ENCODE results near the gene OR8A1. TPM values are rescaled to one million over a fixed set of nuclear protein-coding genes. Genes with fewer than 3 reads are reported as not detected.

Gene OR8A1
- total RNA-seq, result not detected in 2 replicates

- DNase-seq (ENCODE audit: low read depth), result no peak
These were observed at the start of gene OR8A1 for GRCh38 chr11:124569697-124570096. TSS of gene OR8A1 (plus strand) at chr11:124569997. CDS start at chr11:124570120, 123 bp downstream.

GRCh38 chr11:124520550-124520854 is 49.3 kb upstream of the OR8A1 start:
- no peak for DNase-seq (ENCODE audit: low read depth)

- no peak for DNase-seq (ENCODE audit: low read depth)
These were observed 36.2 kb upstream of the OR8A1 start for GRCh38 chr11:124533626-124534025.

GRCh38 chr11:124534051-124534450 is 35.7 kb upstream of the OR8A1 start:
- no peak for DNase-seq (ENCODE audit: low read depth)

- no peak for DNase-seq (ENCODE audit: low read depth)
These were observed 34.1 kb upstream of the OR8A1 start for GRCh38 chr11:124535552-124536232.

- DNase-seq (ENCODE audit: low read depth), result no peak
These were observed 33.3 kb upstream of the OR8A1 start for GRCh38 chr11:124536520-124536919.

GRCh38 chr11:124538019-124538418 is 31.8 kb upstream of the OR8A1 start:
- peak; percentile 57 for DNase-seq (ENCODE audit: low read depth)

GRCh38 chr11:124541204-124541603 is 28.6 kb upstream of the OR8A1 start:
- no peak for DNase-seq (ENCODE audit: low read depth)

- no peak for DNase-seq (ENCODE audit: low read depth)
These were observed 26.7 kb upstream of the OR8A1 start for GRCh38 chr11:124543145-124543544.

- DNase-seq (ENCODE audit: low read depth), result no peak
These were observed 26.2 kb upstream of the OR8A1 start, which contains the start of gene OR8B12 for GRCh38 chr11:124543554-124543953. TSS of gene OR8B12 (minus strand) at chr11:124543654. CDS start at chr11:124543654, 0 bp downstream.

- no peak for DNase-seq (ENCODE audit: low read depth)
These were observed 18.6 kb upstream of the OR8A1 start for GRCh38 chr11:124551189-124551588.

GRCh38 chr11:124551987-124552386 is 17.8 kb upstream of the OR8A1 start:
- no peak for DNase-seq (ENCODE audit: low read depth)

GRCh38 chr11:124556828-124557227 is 13.0 kb upstream of the OR8A1 start:
- no peak for DNase-seq (ENCODE audit: low read depth)

GRCh38 chr11:124570160-124570559 is 363 bp downstream of the OR8A1 start:
- DNase-seq (ENCODE audit: low read depth), result no peak

- no peak for DNase-seq (ENCODE audit: low read depth)
These were observed 8.1 kb downstream of the OR8A1 start for GRCh38 chr11:124577716-124578427.

GRCh38 chr11:124578761-124579160 is 9.0 kb downstream of the OR8A1 start:
- no peak for DNase-seq (ENCODE audit: low read depth)

- no peak for DNase-seq (ENCODE audit: low read depth)
These were observed 12.0 kb downstream of the OR8A1 start for GRCh38 chr11:124581817-124582216.

GRCh38 chr11:124582565-124582964 is 12.8 kb downstream of the OR8A1 start:
- DNase-seq (ENCODE audit: low read depth), result no peak

- DNase-seq (ENCODE audit: low read depth), result no peak
These were observed 14.0 kb downstream of the OR8A1 start for GRCh38 chr11:124583781-124584180.

GRCh38 chr11:124584681-124585372 is 15.0 kb downstream of the OR8A1 start:
- no peak for DNase-seq (ENCODE audit: low read depth)

GRCh38 chr11:124586238-124586860 is 16.6 kb downstream of the OR8A1 start:
- DNase-seq (ENCODE audit: low read depth), result peak; percentile 50

- no peak for DNase-seq (ENCODE audit: low read depth)
These were observed 21.6 kb downstream of the OR8A1 start for GRCh38 chr11:124591430-124591829.

Data from renal cortical epithelial cell (primary cell).